NCI-H1048 (cell line): ENCODE results near the gene GNPNAT1.
"Not testable (repeated sequence)": the region's sequence is repeated elsewhere in the genome, so short reads cannot be mapped to it uniquely, and the experiment has no call there.

Experiments used
- DNase-seq: peaks from one replicate; lab custom pipeline; 2025; lab: John Stamatoyannopoulos, UW

Gene GNPNAT1

GRCh38 chr14:52729585-52729924 lies 61.9 kb downstream of the GNPNAT1 start:
- DNase-seq: no peak

GRCh38 chr14:52729035-52729434 lies 62.4 kb downstream of the GNPNAT1 start:
- DNase-seq: not testable (repeated sequence)

DNA sequence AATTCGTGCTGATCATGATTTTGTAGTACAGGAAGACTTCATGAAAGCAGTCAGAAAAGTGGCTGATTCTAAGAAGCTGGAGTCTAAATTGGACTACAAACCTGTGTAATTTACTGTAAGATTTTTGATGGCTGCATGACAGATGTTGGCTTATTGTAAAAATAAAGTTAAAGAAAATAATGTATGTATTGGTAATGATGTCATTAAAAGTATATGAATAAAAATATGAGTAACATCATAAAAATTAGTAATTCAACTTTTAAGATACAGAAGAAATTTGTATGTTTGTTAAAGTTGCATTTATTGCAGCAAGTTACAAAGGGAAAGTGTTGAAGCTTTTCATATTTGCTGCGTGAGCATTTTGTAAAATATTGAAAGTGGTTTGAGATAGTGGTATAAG lies 63.9 kb downstream of the GNPNAT1 start:
- DNase-seq: not testable (repeated sequence)
